GM10248 (cell line): ENCODE results near the gene SH3PXD2B.

ENCODE experiments used
- CTCF ChIA-PET: fragments of 300-600 bp; sonication (Branson Sonifier 250); formaldehyde crosslinking; extraction: SDS; loops from one replicate; lab custom pipeline; 2021; ENCODE audit warnings: antibody characterized with exemption; lab: Yijun Ruan, JAX
- POLR2A ChIA-PET: fragments of 350-650 bp; sonication (Branson Sonifier 250); formaldehyde crosslinking; extraction: SDS; loops from one replicate; lab custom pipeline; 2020; ENCODE audit warnings: antibody characterized with exemption; lab: Yijun Ruan, JAX
- DNase-seq: peaks from one replicate; pipeline ENCODE4 v3.0.0; 2012; ENCODE audit errors: extremely low spot score
- TF ChIP-seq, protein P1 (sequence below): IDR thresholded peaks from 2 replicates; pipeline ENCODE4 v1.5.1; 2012; ENCODE audit warnings: mild to moderate bottlenecking, low read depth; ENCODE audit errors: extremely low read depth, missing control alignments, control extremely low read depth

Gene SH3PXD2B

DNA sequence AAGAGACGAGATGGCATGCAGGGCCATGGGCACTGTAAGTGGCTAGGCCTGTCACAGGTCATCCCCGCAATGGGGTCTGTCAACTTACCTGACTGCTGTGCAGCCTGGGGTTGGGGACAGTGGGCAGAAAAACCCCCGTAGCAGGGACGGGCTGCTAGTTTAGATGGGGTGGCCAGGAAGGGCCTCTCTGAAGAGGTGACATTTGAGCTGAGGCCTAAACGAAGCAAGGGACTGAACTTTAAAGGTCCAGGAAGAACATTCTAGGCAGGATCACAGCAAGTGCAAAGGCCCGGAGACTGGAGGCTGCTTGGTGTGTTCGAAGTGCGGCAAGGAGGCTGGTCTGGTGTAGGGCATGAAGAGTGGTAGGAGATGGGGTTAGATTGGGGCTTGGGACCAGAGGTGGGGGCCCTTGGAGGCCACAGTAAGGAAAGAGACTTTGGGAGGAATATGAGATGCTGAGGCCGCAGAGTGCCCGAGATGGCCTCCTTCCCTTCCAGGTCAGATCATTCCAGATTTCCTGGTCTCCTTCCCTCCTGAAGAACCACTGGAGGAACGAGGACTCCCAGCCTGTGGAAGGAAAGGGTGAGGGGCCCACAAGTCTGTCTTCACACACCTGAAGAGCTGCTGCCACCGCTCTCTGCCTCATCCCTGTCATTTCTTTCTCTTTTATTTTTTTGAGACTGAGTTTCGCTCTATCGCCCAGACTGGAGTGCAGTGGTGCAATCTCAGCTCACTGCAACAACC, 37.9 kb upstream of the SH3PXD2B start:
- ChIA-PET CTCF (interaction anchor here (1.5 kb wide), 1 partner anchor 205 kb away, joined by 4 read pairs; no protein-coding TSS in a partner anchor), POLR2A (no interaction called here)
- no peak for DNase-seq
- TF ChIP-seq, protein P1, sequence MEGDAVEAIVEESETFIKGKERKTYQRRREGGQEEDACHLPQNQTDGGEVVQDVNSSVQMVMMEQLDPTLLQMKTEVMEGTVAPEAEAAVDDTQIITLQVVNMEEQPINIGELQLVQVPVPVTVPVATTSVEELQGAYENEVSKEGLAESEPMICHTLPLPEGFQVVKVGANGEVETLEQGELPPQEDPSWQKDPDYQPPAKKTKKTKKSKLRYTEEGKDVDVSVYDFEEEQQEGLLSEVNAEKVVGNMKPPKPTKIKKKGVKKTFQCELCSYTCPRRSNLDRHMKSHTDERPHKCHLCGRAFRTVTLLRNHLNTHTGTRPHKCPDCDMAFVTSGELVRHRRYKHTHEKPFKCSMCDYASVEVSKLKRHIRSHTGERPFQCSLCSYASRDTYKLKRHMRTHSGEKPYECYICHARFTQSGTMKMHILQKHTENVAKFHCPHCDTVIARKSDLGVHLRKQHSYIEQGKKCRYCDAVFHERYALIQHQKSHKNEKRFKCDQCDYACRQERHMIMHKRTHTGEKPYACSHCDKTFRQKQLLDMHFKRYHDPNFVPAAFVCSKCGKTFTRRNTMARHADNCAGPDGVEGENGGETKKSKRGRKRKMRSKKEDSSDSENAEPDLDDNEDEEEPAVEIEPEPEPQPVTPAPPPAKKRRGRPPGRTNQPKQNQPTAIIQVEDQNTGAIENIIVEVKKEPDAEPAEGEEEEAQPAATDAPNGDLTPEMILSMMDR, result no peak

DNA sequence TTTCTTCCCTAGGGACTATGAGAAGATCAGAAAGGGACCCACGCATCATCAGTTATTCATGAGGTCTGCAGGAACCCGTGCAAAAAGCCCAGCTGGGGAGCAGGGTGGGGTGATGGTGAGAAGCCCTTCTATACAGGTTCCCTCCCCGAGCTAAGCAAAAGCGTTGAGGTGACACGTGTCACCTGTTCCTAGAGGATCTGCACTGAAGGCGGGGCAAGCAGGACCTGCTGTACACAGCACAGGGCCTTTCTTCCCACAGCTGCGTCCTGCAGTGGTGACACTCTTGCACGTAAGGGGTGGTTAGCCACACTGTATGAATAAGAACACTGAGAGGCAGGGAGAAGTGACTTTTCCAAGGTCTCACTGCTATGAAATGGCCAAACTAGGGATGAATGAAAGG, 37.2 kb upstream of the SH3PXD2B start:
- DNase-seq, result no peak
- TF ChIP-seq, protein P1, result no peak
- POLR2A ChIA-PET, result no interaction called here
- CTCF ChIA-PET, result interaction anchor here (1.5 kb wide), 1 partner anchor 205 kb away, joined by 4 read pairs; no protein-coding TSS in a partner anchor

DNA sequence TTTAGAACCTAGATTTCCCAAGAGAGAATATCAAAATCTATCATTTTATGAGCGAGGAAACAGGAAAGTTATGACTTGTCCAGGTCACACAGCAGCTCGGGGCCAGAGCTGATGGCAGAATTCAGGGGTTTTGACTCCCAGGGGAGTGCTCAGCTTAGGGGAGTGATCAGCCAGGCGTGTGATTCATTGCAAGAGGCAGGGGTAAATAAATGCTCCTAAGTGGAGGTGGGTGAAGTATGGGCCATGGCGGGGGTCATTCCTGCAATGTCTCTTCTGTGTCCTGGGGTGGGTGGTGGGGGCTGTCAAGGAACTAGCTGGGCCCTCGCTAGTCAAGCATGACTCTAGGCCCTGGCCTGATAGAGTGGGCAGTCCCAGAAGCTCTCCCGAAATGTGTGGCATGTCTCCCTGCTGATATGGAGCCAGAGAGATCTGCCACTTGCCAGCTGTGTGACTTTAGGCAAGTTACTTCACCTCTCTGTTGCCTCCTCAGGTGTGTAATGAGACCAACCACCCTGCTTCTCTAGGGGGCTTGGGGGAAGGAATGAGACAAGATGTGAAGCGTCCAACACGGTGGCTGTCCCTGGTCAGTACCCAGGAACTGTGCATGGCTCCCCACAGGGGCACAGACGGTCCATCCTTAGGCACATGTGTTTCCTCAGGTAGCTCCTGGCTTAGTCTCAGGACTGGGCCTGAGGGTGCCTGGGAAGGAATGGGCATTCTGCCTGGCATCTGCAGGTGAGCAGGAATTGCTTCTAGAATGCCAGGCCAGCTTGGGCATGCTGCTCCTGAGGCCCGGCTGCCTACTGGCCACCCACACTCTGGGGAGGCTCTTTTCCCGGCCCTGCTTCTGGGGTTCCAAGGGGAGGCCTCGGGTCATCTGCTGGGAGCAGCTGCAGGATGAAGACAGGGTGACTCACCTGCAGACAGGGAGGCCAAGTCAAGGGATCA, 36.5 kb upstream of the SH3PXD2B start:
- no peak for DNase-seq
- ChIA-PET POLR2A (no interaction called here), CTCF (interaction anchor here (1.5 kb wide), 1 partner anchor 206 kb away, joined by 4 read pairs; no protein-coding TSS in a partner anchor)
- TF ChIP-seq, protein P1, result no peak

DNA sequence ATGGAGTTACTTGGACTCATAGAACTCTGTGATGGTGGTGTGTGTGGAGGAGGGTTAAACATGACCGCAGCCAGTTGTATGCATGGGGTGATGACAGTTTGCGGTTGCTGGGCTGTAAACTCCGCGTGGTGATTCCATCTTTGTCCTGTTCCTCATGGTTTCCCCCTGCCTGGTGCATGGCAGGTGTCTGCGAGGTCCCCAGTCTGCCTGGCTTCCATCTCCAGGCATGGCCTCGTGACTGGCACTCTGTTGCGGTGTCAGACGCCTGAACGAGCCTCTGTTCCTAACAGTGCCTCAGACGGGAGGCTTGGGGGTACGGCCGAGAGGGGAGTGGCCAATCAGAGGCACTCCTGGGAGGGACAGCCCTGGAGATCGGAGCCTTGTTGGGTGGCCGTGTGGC, 33.9 kb upstream of the SH3PXD2B start:
- DNase-seq, result no peak
- TF ChIP-seq, protein P1, result no peak
- CTCF ChIA-PET, result no interaction called here
- POLR2A ChIA-PET, result no interaction called here

DNA sequence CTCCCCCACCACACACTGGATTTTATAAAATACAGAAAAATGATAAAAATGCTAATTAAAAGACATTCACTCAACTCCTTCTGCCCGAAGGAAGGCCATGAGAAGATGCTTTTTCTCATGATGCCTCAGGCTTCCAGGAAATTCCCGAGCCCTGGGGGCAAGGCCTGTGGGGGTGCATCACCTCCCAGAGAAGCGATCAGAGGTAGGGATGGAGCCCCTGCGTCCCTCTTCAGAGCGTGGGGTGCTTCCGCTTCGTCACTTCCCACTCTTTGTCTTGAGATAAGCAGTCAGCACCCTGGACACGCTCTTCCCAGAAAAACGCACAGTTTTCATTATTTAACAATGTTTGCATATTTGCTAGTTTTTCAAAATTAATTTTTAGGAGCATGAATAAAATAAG, 33.3 kb upstream of the SH3PXD2B start:
- ChIA-PET POLR2A (no interaction called here), CTCF (no interaction called here)
- TF ChIP-seq, protein P1, result no peak
- no peak for DNase-seq

DNA sequence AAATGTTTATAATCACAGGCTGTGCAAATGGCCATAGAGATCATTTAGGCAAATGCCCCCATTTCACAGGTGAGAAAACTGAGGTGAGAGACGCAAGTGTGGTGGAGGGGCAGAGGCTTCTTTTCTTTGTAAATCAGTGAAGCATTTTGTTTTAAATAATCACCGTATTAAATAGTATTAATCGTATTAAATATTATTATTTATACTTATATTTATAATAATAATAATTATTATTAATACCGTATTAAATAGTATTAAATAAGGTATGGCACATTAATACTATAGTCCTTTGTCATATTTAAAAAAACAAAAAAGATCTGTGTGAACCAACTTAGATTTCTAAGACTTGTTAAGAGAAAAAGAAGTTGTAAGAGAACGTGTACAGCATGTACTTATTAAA, 32.6 kb upstream of the SH3PXD2B start:
- ChIA-PET POLR2A (no interaction called here), CTCF (no interaction called here)
- no peak for DNase-seq
- TF ChIP-seq, protein P1, result no peak
